NCI-H2196 (cell line): ENCODE measurements around the gene GAGE12J.
A peak's percentile ranks its signal among the peaks of the same experiment; 100 is the strongest.
"Not testable (repeated sequence)": the region's sequence is repeated elsewhere in the genome, so short reads cannot be mapped to it uniquely, and the experiment has no call there.

Experiments used
- DNase-seq: peaks from one replicate; lab custom pipeline; 2025; ENCODE audit not compliant: unreplicated experiment; lab: John Stamatoyannopoulos, UW

GAGE12J gene

DNA sequence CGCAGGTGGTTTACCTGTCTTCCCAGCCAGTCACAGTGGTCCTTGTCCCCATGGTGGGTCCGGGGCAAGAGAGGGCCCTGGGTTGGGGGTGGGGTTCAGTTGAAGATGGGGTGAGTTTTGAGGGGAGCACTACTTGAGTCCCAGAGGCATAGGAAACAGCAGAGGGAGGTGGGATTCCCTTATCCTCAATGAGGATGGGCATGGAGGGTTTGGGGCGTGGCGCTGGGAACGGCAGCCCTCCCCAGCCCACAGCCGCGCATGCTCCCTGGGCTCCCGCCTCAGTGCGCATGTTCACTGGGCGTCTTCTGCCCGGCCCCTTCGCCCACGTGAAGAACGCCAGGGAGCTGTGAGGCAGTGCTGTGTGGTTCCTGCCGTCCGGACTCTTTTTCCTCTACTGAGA lies at the start of gene GAGE12J:
Gene GAGE12J (plus strand): TSS at position 301 of the 400 bp plus-strand sequence. CDS start 1,157 bp downstream, outside the sequence.
- DNase-seq = not testable (repeated sequence)

GRCh38 chrX:49272421-49272820 lies 49.4 kb upstream of the GAGE12J start:
- DNase-seq = no peak

DNA sequence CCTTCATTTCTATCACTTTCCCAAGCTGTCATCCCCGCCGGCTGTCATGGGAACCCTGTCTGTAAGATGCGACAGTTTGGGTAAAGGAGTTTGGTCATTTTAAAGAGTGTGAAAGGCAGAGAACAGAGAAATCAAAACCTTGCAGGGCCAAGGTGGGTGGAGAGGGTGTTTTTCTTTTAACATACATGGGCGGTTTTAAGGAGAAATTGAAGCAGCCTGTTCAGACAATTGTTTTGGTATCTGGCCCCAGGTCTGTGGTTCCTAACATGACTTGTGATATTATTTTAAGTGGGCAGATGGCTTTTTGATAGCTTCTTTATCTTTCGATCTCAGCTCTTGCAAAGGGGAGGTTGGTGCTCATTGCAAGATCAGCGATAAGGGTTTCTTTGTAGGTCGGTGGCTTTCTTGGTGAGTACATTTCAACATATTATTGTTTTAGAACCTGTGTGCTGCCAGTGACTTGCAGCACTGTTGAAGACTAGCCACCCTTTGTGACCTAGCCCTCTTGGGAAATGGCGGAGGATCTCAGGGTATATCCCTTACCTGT lies 48.6 kb upstream of the GAGE12J start:
- no peak for DNase-seq

DNA sequence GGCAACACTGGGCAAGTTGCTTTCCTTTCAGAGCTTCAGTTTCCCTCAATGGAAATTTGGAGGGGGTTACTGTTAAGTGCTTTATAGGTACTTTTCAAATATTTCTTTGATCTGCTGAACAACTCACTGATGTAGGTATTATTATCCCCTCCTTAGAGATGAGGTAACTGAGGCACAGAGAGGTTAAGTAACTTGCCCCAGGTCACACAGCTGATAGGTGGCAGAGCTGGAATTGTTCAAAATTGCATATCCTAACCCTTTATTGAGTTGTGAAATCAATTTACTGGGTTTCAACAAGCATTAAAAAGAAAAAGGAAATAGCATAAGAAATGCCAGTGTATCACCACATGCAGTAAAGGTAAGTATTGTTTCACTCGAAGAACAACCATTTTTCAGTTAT lies 45.6 kb upstream of the GAGE12J start:
- no peak for DNase-seq

- no peak for DNase-seq
Observed at GRCh38 chrX:49276671-49277534, 44.9 kb upstream of the GAGE12J start.

DNA sequence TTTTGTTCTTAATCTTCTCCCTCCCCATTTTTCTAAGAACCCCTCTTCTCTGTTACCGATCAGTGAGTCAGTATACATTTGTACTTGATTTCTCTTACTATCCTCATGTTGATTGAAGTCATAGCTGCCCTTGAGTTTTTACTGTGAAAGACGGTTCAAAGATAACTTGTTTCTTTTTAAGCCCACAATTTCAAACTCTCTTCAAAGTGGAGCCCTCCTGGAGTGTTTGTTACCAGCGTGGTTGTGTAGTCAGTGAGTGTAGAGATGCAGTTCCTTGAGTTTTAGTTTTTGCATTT lies 44.4 kb upstream of the GAGE12J start:
- DNase-seq = no peak

GRCh38 chrX:49278081-49278480 lies 43.8 kb upstream of the GAGE12J start:
- DNase-seq = no peak

- no peak for DNase-seq
Observed at GRCh38 chrX:49282647-49283011, 39.2 kb upstream of the GAGE12J start.

DNA sequence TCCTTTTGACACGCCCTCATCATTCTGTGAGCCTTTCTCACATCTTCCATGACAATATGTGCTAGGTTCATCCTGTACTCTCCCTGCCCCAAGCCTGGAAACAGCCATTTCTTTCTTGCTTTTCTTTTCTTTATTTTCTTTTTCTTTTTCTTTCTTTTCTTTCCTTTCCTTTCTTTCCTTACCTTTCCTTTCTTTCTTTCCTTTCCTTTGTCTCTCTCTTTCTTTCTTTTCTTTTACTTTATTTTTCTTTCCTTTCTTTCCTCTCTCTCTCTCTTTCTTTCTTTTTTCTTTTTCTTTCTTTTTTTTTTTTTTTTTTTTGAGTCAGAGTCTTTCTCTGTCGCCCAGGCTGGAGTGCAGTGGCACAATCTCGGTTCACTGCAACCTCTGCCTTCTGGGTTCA lies 37.6 kb upstream of the GAGE12J start:
- no peak for DNase-seq

- DNase-seq = no peak
Observed at GRCh38 chrX:49286136-49286535, 35.7 kb upstream of the GAGE12J start.

GRCh38 chrX:49286581-49286980 lies 35.3 kb upstream of the GAGE12J start:
- DNase-seq = no peak

- DNase-seq = no peak
Observed at GRCh38 chrX:49287665-49288064, 34.2 kb upstream of the GAGE12J start.

DNA sequence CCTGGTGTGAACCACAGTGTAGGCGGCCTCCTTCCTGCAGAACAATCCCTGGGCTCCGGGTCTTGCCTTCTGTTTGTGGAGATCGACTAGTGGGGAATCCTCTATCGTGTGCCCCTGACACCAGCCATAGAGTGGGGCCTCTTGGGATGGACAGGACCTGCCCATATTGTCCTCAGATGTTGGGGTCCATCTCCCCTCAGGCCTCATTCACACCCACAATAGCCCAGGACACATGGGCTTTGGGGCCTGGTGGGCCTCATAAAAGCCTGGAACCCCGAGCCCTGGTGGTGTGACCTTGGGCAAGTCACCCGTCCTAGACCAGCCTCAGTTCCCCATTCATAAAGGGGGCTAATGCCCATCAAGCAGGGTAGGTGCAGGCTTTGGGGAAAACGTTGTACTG lies 31.6 kb upstream of the GAGE12J start:
- no peak for DNase-seq

DNA sequence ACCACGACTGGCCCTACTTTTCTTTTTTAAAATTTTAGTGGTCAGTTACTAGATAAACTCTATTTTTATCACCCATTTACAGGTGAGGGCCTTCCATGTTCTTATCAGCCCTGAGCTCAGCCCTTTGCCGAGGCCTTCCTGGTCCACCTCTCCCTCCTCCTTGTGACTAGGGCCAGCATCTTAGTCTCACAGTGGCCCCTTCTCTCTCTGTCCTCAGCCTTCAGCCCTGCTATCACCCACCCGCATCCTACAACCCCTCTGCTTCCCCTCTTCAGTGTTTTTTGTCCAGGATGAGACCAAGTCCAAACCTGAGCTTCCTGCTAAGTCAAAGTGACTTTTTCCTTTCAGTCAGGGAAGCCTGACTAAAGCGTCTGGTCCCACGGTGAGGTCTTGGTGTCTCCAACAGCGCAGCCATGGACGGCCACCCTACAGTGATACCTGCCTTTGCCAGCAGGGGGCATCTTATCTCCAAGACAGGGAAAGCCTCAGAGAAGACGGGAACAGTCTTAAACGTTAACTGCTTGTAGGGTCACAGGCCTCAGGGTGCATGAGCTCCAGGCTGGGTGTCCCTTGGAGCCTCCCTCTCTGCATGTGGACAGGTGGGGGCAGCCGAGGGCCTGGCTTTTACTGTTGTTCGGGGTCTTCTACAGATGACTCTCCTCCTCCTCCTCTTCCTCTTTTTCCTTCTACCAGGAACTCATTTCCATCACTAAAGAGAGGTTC lies 30.1 kb upstream of the GAGE12J start:
- peak; percentile 38 for DNase-seq

DNA sequence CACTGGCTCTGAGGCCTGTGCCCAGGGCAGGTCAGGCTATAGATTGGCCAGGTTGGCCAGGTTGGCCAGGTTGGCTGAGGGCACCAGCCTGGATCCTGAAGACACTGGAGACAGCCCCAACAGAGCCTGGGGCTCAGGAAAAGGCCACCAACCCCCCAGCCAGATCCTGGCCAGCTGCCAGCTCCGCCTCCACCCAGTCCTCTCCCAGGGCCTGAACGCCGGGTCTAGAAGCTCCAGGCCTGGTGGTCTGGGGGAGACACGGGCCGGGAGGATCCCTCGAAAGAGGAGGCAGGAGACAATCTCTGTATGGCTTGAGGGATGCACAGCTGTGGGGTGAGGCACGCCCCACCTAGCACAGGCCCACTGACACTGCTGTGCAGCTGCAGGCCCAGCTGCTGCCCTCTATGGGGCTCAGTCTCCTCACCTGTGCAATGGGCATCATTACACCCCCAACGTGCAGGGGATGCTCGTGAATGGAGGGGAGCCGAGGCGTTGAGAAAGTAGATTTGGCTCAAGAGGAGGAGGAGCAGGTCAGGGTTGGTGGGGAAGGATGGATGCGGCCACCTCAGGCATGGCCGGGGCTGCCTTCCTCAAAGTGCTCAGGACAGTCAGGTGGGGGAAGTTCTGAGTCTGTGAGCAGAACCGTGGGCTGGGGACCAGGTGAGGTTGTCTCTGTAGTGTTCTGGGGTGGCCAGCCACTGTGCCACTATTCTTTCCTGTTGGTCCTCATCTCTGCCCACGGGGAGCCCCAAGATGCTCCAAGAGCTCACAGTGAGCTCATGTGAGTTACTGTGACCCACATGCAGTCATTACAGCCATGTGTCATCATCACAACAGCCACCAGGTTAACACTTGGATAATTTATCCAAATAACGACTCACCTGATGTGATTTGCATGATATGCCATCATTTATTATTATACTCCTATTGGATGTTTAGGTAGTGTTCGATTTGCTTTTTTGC lies 29.2 kb upstream of the GAGE12J start:
- no peak for DNase-seq

DNA sequence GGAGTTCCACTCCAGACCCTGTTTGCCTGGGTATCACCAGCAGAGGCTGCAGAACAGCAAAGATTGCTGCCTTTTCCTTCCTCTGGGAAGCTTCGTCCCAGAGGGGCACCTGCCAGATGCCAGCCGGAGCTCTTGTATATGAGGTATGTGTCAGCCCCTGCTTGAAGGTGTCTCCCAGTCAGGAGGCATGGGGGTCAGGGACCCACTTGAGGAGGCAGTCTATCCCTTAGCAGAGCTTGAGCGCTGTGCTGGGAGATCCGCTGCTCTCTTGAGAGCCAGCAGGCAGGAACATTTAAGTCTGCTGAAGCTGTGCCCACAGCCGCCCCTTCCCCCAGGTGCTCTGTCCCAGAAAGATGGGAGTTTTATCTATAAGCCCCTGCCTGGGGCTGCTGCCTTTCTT lies 22.5 kb upstream of the GAGE12J start:
- not testable (repeated sequence) for DNase-seq

GRCh38 chrX:49300703-49301102 lies 21.1 kb upstream of the GAGE12J start:
- no peak for DNase-seq

DNA sequence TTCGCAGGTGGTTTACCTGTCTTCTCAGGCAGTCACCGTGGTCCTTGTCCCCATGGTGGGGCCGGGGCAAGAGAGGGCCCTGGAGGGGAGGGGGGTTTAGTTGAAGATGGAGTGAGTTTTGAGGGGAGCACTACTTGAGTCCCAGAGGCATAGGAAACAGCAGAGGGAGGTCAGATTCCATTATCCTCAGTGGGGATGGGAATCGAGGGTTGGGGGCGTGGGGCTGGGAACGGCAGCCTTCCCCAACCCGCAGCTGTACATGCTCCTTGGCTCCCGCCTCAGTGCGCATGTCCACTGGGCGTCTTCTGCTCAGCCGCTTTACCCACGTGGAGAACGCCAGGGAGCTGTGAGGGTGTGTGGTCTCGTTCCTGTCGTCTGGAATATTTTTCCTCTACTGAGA lies 18.5 kb upstream of the GAGE12J start, which contains the start of gene GAGE10:
Gene GAGE10 (plus strand): TSS at position 301 of the 400 bp plus-strand sequence. CDS start 1,214 bp downstream, outside the sequence.
- no peak for DNase-seq

GRCh38 chrX:49307775-49308174 lies 14.1 kb upstream of the GAGE12J start:
- DNase-seq = not testable (repeated sequence)

DNA sequence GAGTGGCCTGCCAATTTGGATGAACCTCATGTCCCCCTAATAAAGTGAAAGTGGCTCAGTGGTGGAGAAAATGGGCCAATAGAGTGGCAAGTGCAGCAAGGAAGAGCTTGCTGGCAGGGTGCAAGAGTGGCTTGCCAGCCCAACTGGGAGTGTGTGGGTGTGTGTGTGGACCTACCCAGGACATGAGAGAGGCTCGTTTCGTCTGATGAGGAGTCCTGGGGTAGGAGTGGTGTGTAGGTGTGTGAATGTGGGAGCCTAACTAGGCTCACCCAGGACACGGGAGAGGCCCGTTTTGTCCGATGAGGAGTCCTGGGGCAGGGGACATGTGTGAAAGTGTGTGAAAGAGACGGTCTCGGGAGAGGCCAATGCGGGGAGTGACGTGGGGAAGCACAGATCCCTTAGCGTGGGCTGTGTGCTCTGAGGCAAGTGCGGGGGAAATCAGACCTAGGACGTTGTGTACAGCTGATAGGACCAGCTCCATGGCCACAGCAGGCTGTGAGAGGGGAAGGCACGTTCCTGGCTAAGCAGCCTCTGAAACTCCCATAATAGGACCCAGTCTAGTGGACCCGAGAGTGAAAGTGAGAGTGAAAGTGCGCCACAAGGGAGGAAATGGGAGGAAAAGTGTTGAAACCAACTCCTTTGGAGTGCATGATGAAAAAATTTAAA lies 13.1 kb upstream of the GAGE12J start:
- no peak for DNase-seq
